PC-3 (cell line): Measurements from ENCODE around the gene CTDSP1. TPM values are rescaled to one million over a fixed set of nuclear protein-coding genes. Genes with fewer than 3 reads are reported as not detected.

Experiments
- ATAC-seq: fragments of 200-7000 bp; cut with Tn5 transposase; 2 replicates; pipeline ENCODE4 v1.9.1; 2020; ENCODE audit warnings: mild to moderate bottlenecking, moderate library complexity
- BruUV-seq: library from RNA; stranded (reverse); fragments of 400-500 nt; replicated peaks from 2 replicates; lab custom pipeline; 2021; lab: Mats Ljungman, UMichigan
- CTCF ChIA-PET: fragments of 300-600 bp; sonication (Branson Sonifier 250); formaldehyde crosslinking; loops from one replicate; lab custom pipeline; 2022; ENCODE audit warnings: antibody characterized with exemption; lab: Charles Lee
- POLR2A ChIA-PET: fragments of 300-600 bp; sonication (Branson Sonifier 250); formaldehyde crosslinking; loops from one replicate; lab custom pipeline; 2022; ENCODE audit warnings: antibody characterized with exemption; ENCODE audit not compliant: unreplicated experiment; lab: Charles Lee
- DNase-seq: peaks from one replicate; pipeline ENCODE4 v3.0.0-alpha.2; 2015
- H2AFZ ChIP-seq: fragments of 300-600 bp; sonication (generic); 2 replicates; pipeline ENCODE4 v1.6.0; 2016; ENCODE audit warnings: antibody characterized with exemption, low read length
- H3F3A ChIP-seq: fragments of 300-600 bp; sonication (generic); one replicate; pipeline ENCODE4 v1.6.0; 2017; ENCODE audit warnings: antibody characterized with exemption, low read length, control low read depth, mild to moderate bottlenecking; ENCODE audit not compliant: unreplicated experiment
- H3K27ac ChIP-seq: fragments of 300-600 bp; sonication (generic); 2 replicates; pipeline ENCODE4 v1.5.1; 2016; ENCODE audit warnings: mild to moderate bottlenecking, low read length
- H3K27me3 ChIP-seq: fragments of 300-600 bp; sonication (generic); 2 replicates; pipeline ENCODE4 v1.6.1; 2016; ENCODE audit warnings: low read length, mixed read lengths
- H3K36me3 ChIP-seq: fragments of 300-600 bp; sonication (generic); 2 replicates; pipeline ENCODE4 v1.6.1; 2016; ENCODE audit warnings: low read depth, mixed run types, low read length, mixed read lengths
- H3K4me1 ChIP-seq: fragments of 300-600 bp; sonication (generic); 2 replicates; pipeline ENCODE4 v1.5.1; 2016; ENCODE audit warnings: low read length; ENCODE audit not compliant: insufficient read depth
- H3K4me2 ChIP-seq: fragments of 300-600 bp; sonication (generic); 2 replicates; pipeline ENCODE4 v1.6.0; 2016; ENCODE audit warnings: low read length
- H3K4me3 ChIP-seq: fragments of 300-600 bp; sonication (generic); 2 replicates; pipeline ENCODE4 v1.5.1; 2016; ENCODE audit warnings: mild to moderate bottlenecking, low read length, mixed read lengths
- H3K79me2 ChIP-seq: fragments of 300-600 bp; sonication (generic); 2 replicates; pipeline ENCODE4 v1.6.1; 2017; ENCODE audit warnings: low read length, mixed read lengths
- H3K9ac ChIP-seq: fragments of 300-600 bp; sonication (generic); 2 replicates; pipeline ENCODE4 v1.6.0; 2016; ENCODE audit warnings: mild to moderate bottlenecking, low read length
- H3K9me2 ChIP-seq: fragments of 300-600 bp; sonication (generic); replicated peaks from 2 replicates; pipeline ENCODE4 v1.6.1; 2016; ENCODE audit warnings: mixed run types, low read length, mixed read lengths
- H3K9me3 ChIP-seq: fragments of 300-600 bp; sonication (generic); 2 replicates; pipeline ENCODE4 v1.6.1; 2016; ENCODE audit warnings: low read length, mixed read lengths
- H4K20me1 ChIP-seq: fragments of 300-600 bp; sonication (generic); 2 replicates; pipeline ENCODE4 v1.6.1; 2016; ENCODE audit warnings: low read length, mixed read lengths
- EZH2 ChIP-seq: fragments of 300-600 bp; sonication (generic); IDR thresholded peaks from one replicate; pipeline ENCODE4 v1.6.1; 2017; ENCODE audit warnings: antibody characterized with exemption, mild to moderate bottlenecking, low read length; ENCODE audit not compliant: unreplicated experiment
- EZH2phosphoT487 ChIP-seq: fragments of 300-600 bp; sonication (generic); IDR thresholded peaks from 2 replicates; pipeline ENCODE4 v1.6.1; 2018; ENCODE audit warnings: mild to moderate bottlenecking, antibody characterized with exemption, low read length, borderline replicate concordance
- intact Hi-C: fragments of 100-400 bp; cut with micrococcal nuclease; formaldehyde crosslinking; loops from 2 replicates; pipeline ENCODE4 v1.9.0; 2023
- total RNA-seq: library from RNA; depleted of rRNA; stranded (reverse); fragments of >200 nt; gene quantifications from 2 replicates; pipeline ENCODE4 v1.2.3, GENCODE V29; 2014
- TF ChIP-seq, protein P1 (sequence below): fragments of 300-600 bp; sonication (generic); conservative IDR thresholded peaks from 2 replicates; pipeline ENCODE4 v1.5.1; 2017; ENCODE audit warnings: antibody characterized with exemption, low read depth, mild to moderate bottlenecking, low read length

CTDSP1 gene
- total RNA-seq, 1 experiment from 2014 or later, result 73.2 TPM

DNA sequence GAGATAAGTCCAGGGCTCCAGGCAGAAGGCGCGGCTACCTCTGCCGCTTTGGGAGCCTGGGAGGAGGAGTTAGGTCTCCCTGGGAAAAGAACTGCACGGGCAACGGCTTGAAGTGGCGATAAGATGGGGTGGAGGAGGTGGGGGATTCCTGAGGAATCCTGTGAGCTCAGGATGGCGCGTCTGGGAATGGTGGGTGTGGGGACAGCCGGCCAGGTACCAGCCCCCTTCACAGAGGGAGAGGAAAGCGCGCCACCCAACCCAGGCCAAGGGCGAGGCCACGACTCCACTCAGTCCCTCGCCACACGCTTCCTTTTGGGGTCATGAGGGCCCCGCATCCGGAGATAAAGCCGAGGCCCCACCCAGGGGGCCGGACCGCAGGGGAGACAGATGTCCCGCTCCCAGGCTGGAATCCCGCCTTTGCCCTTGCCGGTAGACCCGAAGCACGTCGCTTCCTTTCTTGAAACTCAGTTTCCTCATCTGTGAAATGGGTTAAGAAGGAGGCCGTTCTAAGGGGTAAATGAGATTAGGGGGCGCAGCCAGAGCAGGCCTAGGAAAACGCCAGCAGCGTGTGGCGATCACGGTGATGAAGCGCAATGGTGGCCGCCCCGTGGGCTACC is 1.7 kb upstream of the CTDSP1 start:
- no TSS peak for BruUV-seq
- H3K4me1 ChIP-seq, result peaks cover 39% of the 10 kb centered on the region
- peak overlapping the region; percentile 83 for H3K9ac ChIP-seq
- intact Hi-C loops, result loop anchor here (5.0 kb wide), 2 partner anchors 111 to 169 kb away; partner anchors contain the start of genes CNOT9 and USP37
- TF ChIP-seq EZH2phosphoT487, result no peak
- TF ChIP-seq, protein P1, sequence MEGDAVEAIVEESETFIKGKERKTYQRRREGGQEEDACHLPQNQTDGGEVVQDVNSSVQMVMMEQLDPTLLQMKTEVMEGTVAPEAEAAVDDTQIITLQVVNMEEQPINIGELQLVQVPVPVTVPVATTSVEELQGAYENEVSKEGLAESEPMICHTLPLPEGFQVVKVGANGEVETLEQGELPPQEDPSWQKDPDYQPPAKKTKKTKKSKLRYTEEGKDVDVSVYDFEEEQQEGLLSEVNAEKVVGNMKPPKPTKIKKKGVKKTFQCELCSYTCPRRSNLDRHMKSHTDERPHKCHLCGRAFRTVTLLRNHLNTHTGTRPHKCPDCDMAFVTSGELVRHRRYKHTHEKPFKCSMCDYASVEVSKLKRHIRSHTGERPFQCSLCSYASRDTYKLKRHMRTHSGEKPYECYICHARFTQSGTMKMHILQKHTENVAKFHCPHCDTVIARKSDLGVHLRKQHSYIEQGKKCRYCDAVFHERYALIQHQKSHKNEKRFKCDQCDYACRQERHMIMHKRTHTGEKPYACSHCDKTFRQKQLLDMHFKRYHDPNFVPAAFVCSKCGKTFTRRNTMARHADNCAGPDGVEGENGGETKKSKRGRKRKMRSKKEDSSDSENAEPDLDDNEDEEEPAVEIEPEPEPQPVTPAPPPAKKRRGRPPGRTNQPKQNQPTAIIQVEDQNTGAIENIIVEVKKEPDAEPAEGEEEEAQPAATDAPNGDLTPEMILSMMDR, result no peak
- TF ChIP-seq EZH2, result no peak
- POLR2A ChIA-PET, result no interaction called here
- H3K4me3 ChIP-seq, result peak overlapping the region; percentile 80
- CTCF ChIA-PET, result no interaction called here
- H3K9me2 ChIP-seq, result no peaks in the 10 kb centered on the region
- no peaks in the 10 kb centered on the region for H3K9me3 ChIP-seq
- DNase-seq (peak; percentile 79), ATAC-seq (peak; percentile 10)
- H2AFZ ChIP-seq, result peak overlapping the region; percentile 84
- peak overlapping the region; percentile 93 for H3K27ac ChIP-seq
- peaks cover 8% of the 10 kb centered on the region for H3F3A ChIP-seq
- peak overlapping the region; percentile 98 for H3K4me2 ChIP-seq
- no peaks in the 10 kb centered on the region for H4K20me1 ChIP-seq
- H3K36me3 ChIP-seq, result no peaks in the 10 kb centered on the region
- no peaks in the 10 kb centered on the region for H3K27me3 ChIP-seq
- peaks cover 44% of the 10 kb centered on the region for H3K79me2 ChIP-seq

DNA sequence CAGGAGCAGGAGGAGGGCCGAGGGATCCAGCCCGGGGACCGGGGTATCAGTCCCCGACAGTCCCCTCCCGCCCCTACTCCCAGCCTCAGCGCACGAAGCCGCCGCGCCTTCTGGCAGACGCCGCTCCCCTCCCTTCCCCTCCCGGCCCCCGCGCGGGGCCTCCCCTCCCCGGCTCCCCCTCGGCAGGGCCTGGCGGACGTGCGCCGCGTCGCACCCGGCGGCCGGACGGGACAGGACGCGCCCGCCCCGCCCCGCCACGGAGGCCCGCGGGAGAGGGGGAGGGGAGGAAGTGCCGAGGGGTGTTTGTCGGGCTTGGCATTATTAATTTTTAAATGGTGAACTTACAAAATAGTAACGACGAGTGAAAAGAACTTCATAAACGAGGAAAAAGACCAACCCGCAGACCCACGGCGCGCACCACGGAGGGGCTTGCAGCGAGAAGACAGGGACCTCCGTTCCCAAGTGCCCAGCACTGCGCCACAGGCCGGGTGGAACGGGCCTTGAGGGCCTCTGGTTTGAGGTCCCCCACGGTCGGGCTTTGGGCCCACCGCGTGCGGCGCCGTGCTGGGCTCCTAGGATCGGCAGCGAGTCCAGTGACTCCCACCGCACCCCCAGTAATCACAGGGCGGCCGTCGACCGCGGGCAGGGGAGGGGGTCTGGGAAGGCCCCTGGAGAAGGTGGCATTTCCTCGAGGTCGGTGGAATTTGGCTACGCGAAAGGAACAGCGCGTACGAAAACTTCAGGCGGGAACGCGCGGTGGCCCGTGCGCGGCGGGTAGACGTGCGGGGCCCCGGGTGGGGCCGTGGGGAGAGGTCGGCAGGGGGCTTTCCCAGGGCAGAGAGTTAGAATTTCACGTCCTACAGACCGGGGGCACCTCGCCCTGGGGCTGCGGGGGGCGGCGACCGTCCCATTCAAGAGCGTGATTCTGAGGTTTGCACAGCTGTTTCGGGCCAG is 954 bp upstream of the CTDSP1 start:
- intact Hi-C loops, result loop anchor here (5.0 kb wide), 2 partner anchors 111 to 169 kb away; partner anchors contain the start of genes CNOT9 and USP37
- TSS peak; percentile 47 for BruUV-seq

More for the DNA sequence above, 954 bp upstream of the CTDSP1 start:
- POLR2A ChIA-PET, result no interaction called here
- Histone ChIP-seq H4K20me1 (no peaks in the 10 kb centered on the region), H3K27me3 (no peaks in the 10 kb centered on the region), H3K4me2 (peak overlapping the region; percentile 98), H3K27ac (peak overlapping the region; percentile 93), H3F3A (peaks cover 8% of the 10 kb centered on the region), H3K36me3 (no peaks in the 10 kb centered on the region; the same call in 1 of the 2 replicates), H2AFZ (peak overlapping the region; percentile 84), H3K79me2 (peaks cover 44% of the 10 kb centered on the region), H3K9me2 (no peaks in the 10 kb centered on the region), H3K9ac (peak overlapping the region; percentile 83), H3K9me3 (no peaks in the 10 kb centered on the region), H3K4me1 (peaks cover 39% of the 10 kb centered on the region), H3K4me3 (peak overlapping the region; percentile 80)
- DNase-seq, result peak; percentile 86
- peak; percentile 17 for ATAC-seq
- CTCF ChIA-PET, result no interaction called here
- TF ChIP-seq EZH2phosphoT487, result peak; percentile 62; the same call in 1 of the 2 replicates
- TF ChIP-seq, protein P1, result no peak
